Endometrial microvascular endothelial cells (primary cell): ENCODE data around the gene ELMOD3. TPM values are rescaled to one million over a fixed set of nuclear protein-coding genes. Genes with fewer than 3 reads are reported as not detected.
"Not testable (repeated sequence)": the region's sequence is repeated elsewhere in the genome, so short reads cannot be mapped to it uniquely, and the experiment has no call there.

Experiments used
- in situ Hi-C: cut with HindIII; loops from 2 replicates; pipeline ENCODE4 v1.10.0; 2017; ENCODE audit warnings: low sequenced_read_pairs, low pct_unique_long_range_greater_than_20kb; ENCODE audit errors: inconsistent ontology term
- total RNA-seq: library from RNA; depleted of rRNA; stranded (reverse); fragments of >200 nt; gene quantifications from one replicate; pipeline ENCODE4 v1.2.3, GENCODE V29; 2015; ENCODE audit errors: inconsistent ontology term

Gene ELMOD3
- total RNA-seq, 1 donor from 2014 or later: 17.1 TPM

GRCh38 chr2:85327822-85328617 lies 26.5 kb upstream of the ELMOD3 start, which contains the start of gene TGOLN2:
TSS of gene TGOLN2 (minus strand) at chr2:85327989. CDS start at chr2:85327962, 27 bp downstream.
- in situ Hi-C loops: no loop called here

- in situ Hi-C loops: no loop called here
Measured at GRCh38 chr2:85329181-85329651, 25.4 kb upstream of the ELMOD3 start.

GRCh38 chr2:85329701-85330100 lies 24.9 kb upstream of the ELMOD3 start:
- in situ Hi-C loops: not testable (repeated sequence)

- in situ Hi-C loops: no loop called here
Measured at GRCh38 chr2:85330839-85331636, 23.5 kb upstream of the ELMOD3 start.

GRCh38 chr2:85333877-85334276 lies 20.7 kb upstream of the ELMOD3 start:
- in situ Hi-C loops: not testable (repeated sequence)

GRCh38 chr2:85334928-85335327 lies 19.6 kb upstream of the ELMOD3 start:
- in situ Hi-C loops: no loop called here

GRCh38 chr2:85340034-85340892 lies 14.3 kb upstream of the ELMOD3 start:
- in situ Hi-C loops: no loop called here

- in situ Hi-C loops: no loop called here
Measured at GRCh38 chr2:85341269-85342029, 13.1 kb upstream of the ELMOD3 start.

- in situ Hi-C loops: no loop called here
Measured at GRCh38 chr2:85342156-85342555, 12.4 kb upstream of the ELMOD3 start.

- in situ Hi-C loops: not testable (repeated sequence)
Measured at GRCh38 chr2:85343207-85343895, 11.2 kb upstream of the ELMOD3 start.

GRCh38 chr2:85344356-85344954 lies 10.1 kb upstream of the ELMOD3 start:
- in situ Hi-C loops: no loop called here

GRCh38 chr2:85347599-85347998 lies 7.0 kb upstream of the ELMOD3 start:
- in situ Hi-C loops: no loop called here

- in situ Hi-C loops: no loop called here
Measured at GRCh38 chr2:85353876-85354285, 688 bp upstream of the ELMOD3 start.

- in situ Hi-C loops: no loop called here
Measured at GRCh38 chr2:85355073-85355410, 473 bp downstream of the ELMOD3 start.

- in situ Hi-C loops: no loop called here
Measured at GRCh38 chr2:85355521-85355920, 952 bp downstream of the ELMOD3 start.

GRCh38 chr2:85356186-85356585 lies 1.6 kb downstream of the ELMOD3 start:
- in situ Hi-C loops: no loop called here

- in situ Hi-C loops: no loop called here
Measured at GRCh38 chr2:85357736-85358135, 3.2 kb downstream of the ELMOD3 start.
